Measurements from ENCODE around the gene IL1RAPL1. TPM values are rescaled to one million over a fixed set of nuclear protein-coding genes. Genes with fewer than 3 reads are reported as not detected.

IL1RAPL1 gene
- total RNA-seq, 1 donor from 2014 or later, result not detected

DNA sequence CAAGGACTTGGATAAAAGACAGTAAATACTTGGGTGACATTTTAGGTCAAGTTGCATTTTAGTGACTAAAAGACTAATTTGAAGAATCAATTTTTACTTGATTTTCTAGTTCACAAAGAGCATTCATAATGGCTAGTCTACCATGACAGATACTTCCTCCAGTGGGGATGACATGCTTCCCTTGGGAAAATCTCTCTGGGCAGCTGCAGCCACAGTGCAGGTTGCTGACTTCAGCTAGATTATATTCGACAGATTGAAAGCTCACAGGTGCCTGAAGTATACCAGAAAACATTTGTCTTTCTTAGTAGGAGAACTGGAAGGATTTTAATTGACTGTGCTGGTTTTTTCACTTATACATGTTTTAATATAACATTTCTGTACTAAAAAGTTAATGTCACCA, 1418.6 kb downstream of the IL1RAPL1 start:
- no peak for DNase-seq (ENCODE audit: low spot score)

Small RNAs within 50 kb of the gene (microRNA-seq; reads per million reads assigned to microRNA genes)
- gene MIR4666B (ENCODE audit: borderline number of aligned reads), result not detected
